Measurements from ENCODE around the gene CBR1. TPM values are rescaled to one million over a fixed set of nuclear protein-coding genes. Genes with fewer than 3 reads are reported as not detected.
"Not testable (repeated sequence)": the region's sequence is repeated elsewhere in the genome, so short reads cannot be mapped to it uniquely, and the experiment has no call there.

Gene CBR1
- total RNA-seq, 1 experiment from 2014 or later = 237 TPM

GRCh38 chr21:36073181-36073580 lies 3.4 kb downstream of the CBR1 start:
- in situ Hi-C loops (cut with HindIII; ENCODE audit: low pct_unique_long_range_greater_than_20kb, low sequenced_read_pairs) = no loop called here
- no peak for DNase-seq (ENCODE audit: low read depth, low spot score)

- DNase-seq (ENCODE audit: low read depth, low spot score); in situ Hi-C loops (cut with HindIII; ENCODE audit: low pct_unique_long_range_greater_than_20kb, low sequenced_read_pairs): not testable (repeated sequence)
These were observed 4.1 kb downstream of the CBR1 start for GRCh38 chr21:36073911-36074310.

- in situ Hi-C loops (cut with HindIII; ENCODE audit: low pct_unique_long_range_greater_than_20kb, low sequenced_read_pairs) = no loop called here
- DNase-seq (ENCODE audit: low read depth, low spot score) = peak; percentile 87
These were observed 5.3 kb downstream of the CBR1 start for GRCh38 chr21:36075171-36075570.

GRCh38 chr21:36075953-36076352 lies 6.1 kb downstream of the CBR1 start:
- in situ Hi-C loops (cut with HindIII; ENCODE audit: low pct_unique_long_range_greater_than_20kb, low sequenced_read_pairs) = no loop called here
- no peak for DNase-seq (ENCODE audit: low read depth, low spot score)

GRCh38 chr21:36076878-36077655 lies 7.2 kb downstream of the CBR1 start:
- in situ Hi-C loops (cut with HindIII; ENCODE audit: low pct_unique_long_range_greater_than_20kb, low sequenced_read_pairs) = no loop called here
- no peak for DNase-seq (ENCODE audit: low read depth, low spot score)

GRCh38 chr21:36077758-36078157 lies 7.9 kb downstream of the CBR1 start:
- in situ Hi-C loops (cut with HindIII; ENCODE audit: low pct_unique_long_range_greater_than_20kb, low sequenced_read_pairs) = no loop called here
- no peak for DNase-seq (ENCODE audit: low read depth, low spot score)

GRCh38 chr21:36079010-36079649 lies 9.3 kb downstream of the CBR1 start:
- peak; percentile 62 for DNase-seq (ENCODE audit: low read depth, low spot score)
- in situ Hi-C loops (cut with HindIII; ENCODE audit: low pct_unique_long_range_greater_than_20kb, low sequenced_read_pairs) = no loop called here

- in situ Hi-C loops (cut with HindIII; ENCODE audit: low pct_unique_long_range_greater_than_20kb, low sequenced_read_pairs) = no loop called here
- DNase-seq (ENCODE audit: low read depth, low spot score) = no peak
These were observed 9.8 kb downstream of the CBR1 start for GRCh38 chr21:36079671-36080070.

GRCh38 chr21:36080386-36080785 lies 10.6 kb downstream of the CBR1 start:
- in situ Hi-C loops (cut with HindIII; ENCODE audit: low pct_unique_long_range_greater_than_20kb, low sequenced_read_pairs) = no loop called here
- no peak for DNase-seq (ENCODE audit: low read depth, low spot score)

GRCh38 chr21:36082237-36082664 lies 12.4 kb downstream of the CBR1 start:
- in situ Hi-C loops (cut with HindIII; ENCODE audit: low pct_unique_long_range_greater_than_20kb, low sequenced_read_pairs) = no loop called here

GRCh38 chr21:36087362-36088138 lies 17.7 kb downstream of the CBR1 start:
- DNase-seq (ENCODE audit: low read depth, low spot score) = peak; percentile 76
- in situ Hi-C loops (cut with HindIII; ENCODE audit: low pct_unique_long_range_greater_than_20kb, low sequenced_read_pairs) = no loop called here

More at GRCh38 chr21:36082237-36082664, 12.4 kb downstream of the CBR1 start:
- DNase-seq (ENCODE audit: low read depth, low spot score) = no peak

- no peak for DNase-seq (ENCODE audit: low read depth, low spot score)
- in situ Hi-C loops (cut with HindIII; ENCODE audit: low pct_unique_long_range_greater_than_20kb, low sequenced_read_pairs) = no loop called here
These were observed 20.1 kb downstream of the CBR1 start for GRCh38 chr21:36089946-36090345.

- in situ Hi-C loops (cut with HindIII; ENCODE audit: low pct_unique_long_range_greater_than_20kb, low sequenced_read_pairs) = no loop called here
- DNase-seq (ENCODE audit: low read depth, low spot score) = no peak
These were observed 22.9 kb downstream of the CBR1 start for GRCh38 chr21:36092681-36093080.

GRCh38 chr21:36093512-36093911 lies 23.7 kb downstream of the CBR1 start:
- in situ Hi-C loops (cut with HindIII; ENCODE audit: low pct_unique_long_range_greater_than_20kb, low sequenced_read_pairs) = no loop called here
- DNase-seq (ENCODE audit: low read depth, low spot score) = no peak

GRCh38 chr21:36096398-36097290 lies 26.8 kb downstream of the CBR1 start:
- in situ Hi-C loops (cut with HindIII; ENCODE audit: low pct_unique_long_range_greater_than_20kb, low sequenced_read_pairs) = no loop called here
- no peak for DNase-seq (ENCODE audit: low read depth, low spot score)

GRCh38 chr21:36097427-36098181 lies 27.8 kb downstream of the CBR1 start:
- in situ Hi-C loops (cut with HindIII; ENCODE audit: low pct_unique_long_range_greater_than_20kb, low sequenced_read_pairs) = no loop called here
- DNase-seq (ENCODE audit: low read depth, low spot score) = no peak

GRCh38 chr21:36098182-36098532 lies 28.3 kb downstream of the CBR1 start:
- in situ Hi-C loops (cut with HindIII; ENCODE audit: low pct_unique_long_range_greater_than_20kb, low sequenced_read_pairs) = no loop called here
- DNase-seq (ENCODE audit: low read depth, low spot score) = no peak

Data from SK-MEL-5 (cell line).